SK-N-MC (cell line): ENCODE data around the gene SPATA31E1.

Source experiments
- EZH2 ChIP-seq: fragments of 200-600 bp; sonication (generic); IDR thresholded peaks from one replicate; pipeline ENCODE4 v1.6.1; 2017; ENCODE audit warnings: antibody characterized with exemption
- FOXP2 ChIP-seq: optimal IDR thresholded peaks from 2 replicates; pipeline ENCODE3; 2011; ENCODE audit warnings: mild to moderate bottlenecking, moderate library complexity; ENCODE audit not compliant: insufficient read depth; ENCODE audit errors: extremely low read length, control extremely low read depth
- POLR2AphosphoS5 ChIP-seq: IDR thresholded peaks from 2 replicates; pipeline ENCODE4 v1.6.1; 2012; ENCODE audit warnings: mild to moderate bottlenecking, low read depth, low read length, borderline replicate concordance

DNA sequence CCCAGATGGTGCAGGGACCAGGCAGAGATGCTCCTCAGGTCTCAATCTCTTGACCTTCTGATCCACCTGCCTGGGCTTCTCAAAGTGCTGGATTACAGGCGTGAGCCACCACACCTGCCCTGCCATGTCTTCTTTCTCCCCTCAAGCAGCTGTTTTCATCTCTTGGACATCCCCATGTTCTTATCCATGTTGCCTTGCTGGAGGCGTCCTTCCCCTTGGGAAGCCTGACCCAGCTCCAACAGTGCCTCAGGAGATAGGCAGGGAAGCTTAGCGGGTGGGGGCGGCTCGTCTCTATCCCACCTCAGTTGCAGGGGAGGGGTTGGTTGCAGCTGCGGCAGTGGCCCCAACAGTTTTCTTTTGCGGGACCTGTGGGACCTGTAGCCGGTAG lies 24.7 kb upstream of the SPATA31E1 start:
- TF ChIP-seq EZH2 = no peak
- TF ChIP-seq POLR2AphosphoS5 = no peak
- no peak for TF ChIP-seq FOXP2
